Posterior cingulate gyrus (tissue), 11 donors: Measurements from ENCODE around the gene IL9R.
"Not testable (repeated sequence)": the region's sequence is repeated elsewhere in the genome, so short reads cannot be mapped to it uniquely, and the experiment has no call there.

Experiments
- DNase-seq, 10 donors: peaks; one replicate each; pipeline versions ENCODE4 v3.0.0 to v3.0.0-alpha.2; 2020 to 2021; ENCODE audit warnings: mixed read lengths in 3 of 10
- intact Hi-C: fragments of 100-400 bp; cut with DNase I; formaldehyde crosslinking; loops from one replicate; pipeline ENCODE4 v1.15.1; 2023

IL9R gene

GRCh38 chrX:156029296-156029695 lies 31.8 kb downstream of the IL9R start:
- intact Hi-C loops, result not testable (repeated sequence)
- peak in 1 of 10 donors; percentile 61 for DNase-seq

DNA sequence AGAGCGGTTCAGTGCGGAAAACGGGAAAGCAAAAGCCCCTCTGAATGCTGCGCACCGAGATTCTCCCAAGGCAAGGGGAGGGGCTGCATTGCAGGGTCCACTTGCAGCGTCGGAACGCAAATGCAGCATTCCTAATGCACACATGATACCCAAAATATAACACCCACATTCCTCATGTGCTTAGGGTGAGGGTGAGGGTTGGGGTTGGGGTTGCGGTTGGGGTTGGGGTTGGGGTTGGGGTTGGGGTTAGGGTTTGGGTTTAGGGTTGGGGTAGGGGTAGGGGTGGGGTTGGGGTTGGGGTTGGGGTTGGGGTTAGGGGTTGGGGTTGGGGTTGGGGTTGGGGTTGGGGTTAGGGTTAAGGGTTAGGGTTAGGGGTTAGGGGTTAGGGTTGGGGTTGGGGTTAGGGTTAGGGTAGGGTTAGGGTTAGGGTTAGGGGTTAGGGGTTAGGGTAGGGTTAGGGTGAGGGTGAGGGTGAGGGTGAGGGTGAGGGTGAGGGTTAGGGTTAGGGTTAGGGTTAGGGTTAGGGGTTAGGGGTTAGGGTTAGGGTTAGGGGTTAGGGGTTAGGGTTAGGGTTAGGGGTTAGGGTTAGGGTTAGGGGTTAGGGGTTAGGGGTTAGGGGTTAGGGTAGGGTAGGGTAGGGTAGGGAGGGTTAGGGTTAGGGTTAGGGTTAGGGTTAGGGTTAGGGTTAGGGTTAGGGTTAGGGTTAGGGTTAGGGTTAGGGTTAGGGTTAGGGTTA lies 32.4 kb downstream of the IL9R start:
- DNase-seq, intact Hi-C loops: not testable (repeated sequence)

GRCh38 chrX:156030474-156030873 lies 33.0 kb downstream of the IL9R start:
- intact Hi-C loops, DNase-seq: not testable (repeated sequence)
